AG04449 (cell line): ENCODE results near the gene CYP26A1.

Experiments
- CTCF ChIA-PET: fragments of 350-600 bp; formaldehyde crosslinking; extraction: SDS; loops from one replicate; lab custom pipeline; 2021; ENCODE audit warnings: antibody characterized with exemption; lab: Yijun Ruan, JAX
- POLR2A ChIA-PET: fragments of 400-600, 350-600 bp; formaldehyde crosslinking; extraction: SDS; loops from one replicate; lab custom pipeline; 2020; ENCODE audit warnings: antibody characterized with exemption, inconsistent platforms; lab: Yijun Ruan, JAX
- DNase-seq: peaks from one replicate; pipeline ENCODE4 v3.0.0-alpha.2; 2010; ENCODE audit warnings: low read depth, low spot score
- H3K4me3 ChIP-seq: 2 replicates; pipeline ENCODE4 v1.5.1; 2011; ENCODE audit warnings: low read depth, mild to moderate bottlenecking, control low read depth, low read length
- TF ChIP-seq, protein P1 (sequence below): IDR thresholded peaks from one replicate; pipeline ENCODE4 v1.5.1; 2011; ENCODE audit warnings: mild to moderate bottlenecking, moderate library complexity, low read length, control low read depth, inconsistent platforms; ENCODE audit not compliant: insufficient read depth; ENCODE audit errors: missing control alignments

Gene CYP26A1

DNA sequence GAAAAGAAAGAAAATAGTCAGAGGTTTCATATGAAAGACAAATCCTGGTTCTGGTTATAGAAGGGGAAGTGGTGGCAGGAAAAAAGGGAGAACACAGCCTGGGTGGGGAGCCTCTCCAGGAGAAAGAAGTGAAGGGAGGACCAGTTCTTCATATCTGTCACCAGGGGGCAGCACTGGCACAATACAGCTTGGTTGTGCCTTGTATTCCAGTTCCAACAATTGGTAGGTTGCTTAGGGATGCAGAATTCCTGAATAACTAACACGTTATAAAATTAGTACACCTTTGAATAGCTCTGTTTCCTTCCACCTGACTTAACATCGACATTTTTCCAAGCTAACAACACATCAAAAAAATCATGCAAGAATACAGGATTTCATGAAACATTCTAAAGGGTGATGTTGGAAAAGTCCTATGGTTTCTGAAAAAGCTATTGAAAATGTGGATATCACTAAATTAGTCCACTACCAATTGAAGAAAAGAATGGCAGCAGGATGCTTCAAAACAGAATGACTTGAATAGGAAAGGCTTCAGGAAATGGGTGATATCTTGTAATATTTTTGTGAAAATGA, 52.9 kb downstream of the CYP26A1 start:
- ChIA-PET POLR2A (no interaction called here), CTCF (interaction anchor here (0.8 kb wide), 1 partner anchor 241 kb away, joined by 4 read pairs; no protein-coding TSS in a partner anchor)
- no peak for DNase-seq
- TF ChIP-seq, protein P1, sequence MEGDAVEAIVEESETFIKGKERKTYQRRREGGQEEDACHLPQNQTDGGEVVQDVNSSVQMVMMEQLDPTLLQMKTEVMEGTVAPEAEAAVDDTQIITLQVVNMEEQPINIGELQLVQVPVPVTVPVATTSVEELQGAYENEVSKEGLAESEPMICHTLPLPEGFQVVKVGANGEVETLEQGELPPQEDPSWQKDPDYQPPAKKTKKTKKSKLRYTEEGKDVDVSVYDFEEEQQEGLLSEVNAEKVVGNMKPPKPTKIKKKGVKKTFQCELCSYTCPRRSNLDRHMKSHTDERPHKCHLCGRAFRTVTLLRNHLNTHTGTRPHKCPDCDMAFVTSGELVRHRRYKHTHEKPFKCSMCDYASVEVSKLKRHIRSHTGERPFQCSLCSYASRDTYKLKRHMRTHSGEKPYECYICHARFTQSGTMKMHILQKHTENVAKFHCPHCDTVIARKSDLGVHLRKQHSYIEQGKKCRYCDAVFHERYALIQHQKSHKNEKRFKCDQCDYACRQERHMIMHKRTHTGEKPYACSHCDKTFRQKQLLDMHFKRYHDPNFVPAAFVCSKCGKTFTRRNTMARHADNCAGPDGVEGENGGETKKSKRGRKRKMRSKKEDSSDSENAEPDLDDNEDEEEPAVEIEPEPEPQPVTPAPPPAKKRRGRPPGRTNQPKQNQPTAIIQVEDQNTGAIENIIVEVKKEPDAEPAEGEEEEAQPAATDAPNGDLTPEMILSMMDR = peak; percentile 6
- H3K4me3 ChIP-seq = no peak overlapping the region
